NCI-H146 (cell line): ENCODE results near the gene SLC4A2.
A peak's percentile ranks its signal among the peaks of the same experiment; 100 is the strongest.

ENCODE experiments used
- DNase-seq: peaks from one replicate; lab custom pipeline; 2025; lab: John Stamatoyannopoulos, UW

The SLC4A2 gene

DNA sequence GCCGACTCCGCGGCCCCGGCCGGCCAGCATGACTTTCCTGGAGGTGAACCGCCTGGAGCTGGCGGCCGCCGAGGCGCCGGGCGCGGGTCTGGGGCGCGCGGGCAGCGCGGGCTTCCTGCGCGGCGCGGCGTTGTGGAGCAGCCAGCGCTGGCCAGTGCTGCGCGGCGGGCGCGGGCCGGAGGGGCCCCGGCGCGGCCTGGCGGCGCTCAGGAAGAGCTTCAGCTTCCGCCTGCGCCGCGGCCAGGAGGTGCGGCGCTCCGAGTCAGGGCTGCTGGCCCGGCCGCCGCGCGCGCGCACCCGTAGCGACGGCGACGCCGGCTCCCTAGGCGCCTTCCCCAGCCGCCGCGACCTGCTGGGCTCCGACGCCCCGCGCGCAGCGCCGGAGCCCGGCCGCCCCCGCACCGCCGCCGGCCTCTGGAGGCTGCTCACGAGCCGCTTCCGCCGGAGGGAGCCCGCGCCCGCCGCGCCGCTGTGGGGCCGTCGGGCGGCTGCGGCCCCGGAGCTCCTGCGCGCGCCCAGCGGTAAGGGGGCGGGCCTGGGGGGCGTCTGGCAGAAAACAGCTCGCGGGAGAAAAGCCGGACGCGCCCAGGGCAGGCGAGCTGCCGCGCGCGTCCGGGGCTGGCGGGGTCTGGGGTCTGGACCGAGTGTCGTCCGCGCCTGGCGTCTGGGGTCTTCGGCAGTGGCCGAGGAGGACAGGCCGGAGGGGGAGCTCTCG is 55.9 kb downstream of the SLC4A2 start:
- no peak for DNase-seq

DNA sequence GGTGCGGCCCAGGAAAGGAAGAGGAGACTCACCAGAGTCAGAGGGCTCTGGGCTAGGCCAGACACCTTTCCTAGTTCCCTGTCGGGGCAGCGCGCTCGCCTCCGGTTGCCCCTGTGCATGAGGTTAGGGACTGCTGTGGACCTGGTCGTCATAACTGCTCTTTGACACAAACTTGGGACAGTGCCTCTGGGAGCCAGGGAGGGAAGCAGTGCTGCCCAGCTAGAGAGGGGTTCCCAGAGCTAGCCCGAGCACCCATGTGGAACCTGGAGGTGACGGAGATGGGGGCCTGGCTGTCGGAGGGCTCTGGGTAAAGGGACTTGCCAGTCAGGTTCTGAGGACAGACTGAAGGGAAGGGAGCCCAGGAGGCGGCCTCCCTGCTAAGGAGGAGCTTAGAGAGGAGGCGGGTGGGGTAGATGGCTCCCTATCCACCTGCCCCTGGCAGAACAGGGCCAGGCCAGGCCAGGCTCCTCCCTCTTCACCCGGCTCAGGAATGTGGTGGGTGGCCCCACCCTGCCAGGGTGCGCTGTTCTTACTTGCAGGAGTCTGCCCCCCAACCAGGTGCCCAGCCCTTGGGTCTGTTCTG is 56.5 kb downstream of the SLC4A2 start:
- DNase-seq, result no peak

DNA sequence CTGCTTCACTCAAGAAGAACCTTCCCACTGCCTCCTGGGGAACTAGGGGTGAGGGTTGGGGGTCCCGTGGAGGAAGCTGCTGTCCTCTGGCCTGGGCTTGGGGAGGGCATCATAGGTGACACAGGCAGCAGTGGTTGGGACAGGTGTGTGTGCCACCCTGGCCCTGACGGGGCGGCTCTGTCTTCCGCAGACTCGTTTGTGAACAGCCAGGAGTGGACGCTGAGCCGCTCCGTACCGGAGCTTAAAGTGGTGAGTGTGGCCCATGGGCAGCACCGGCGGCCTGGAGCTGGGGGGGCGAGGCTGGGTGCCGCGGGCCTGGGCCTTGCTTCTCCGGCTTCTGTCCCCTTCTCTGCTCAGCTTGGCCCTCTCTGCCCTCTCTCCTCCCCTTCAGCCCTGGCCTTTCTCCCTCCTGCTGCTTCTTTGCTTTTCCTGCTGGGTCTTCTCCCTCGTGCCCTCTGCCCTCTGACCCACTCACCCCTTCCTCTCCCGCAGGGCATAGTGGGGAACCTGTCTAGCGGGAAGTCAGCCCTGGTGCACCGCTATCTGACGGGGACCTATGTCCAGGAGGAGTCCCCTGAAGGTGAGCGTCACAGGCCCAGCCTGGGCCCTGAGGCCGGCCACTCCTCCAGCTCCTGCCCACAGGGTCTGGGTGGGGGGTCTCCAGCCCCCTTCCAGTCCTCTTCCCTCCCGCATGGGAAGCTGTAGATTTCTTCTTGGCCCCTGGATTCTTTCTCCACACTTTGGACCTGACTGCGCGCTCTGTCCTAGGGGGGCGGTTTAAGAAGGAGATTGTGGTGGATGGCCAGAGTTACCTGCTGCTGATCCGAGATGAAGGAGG is 57.4 kb downstream of the SLC4A2 start:
- DNase-seq, result no peak

DNA sequence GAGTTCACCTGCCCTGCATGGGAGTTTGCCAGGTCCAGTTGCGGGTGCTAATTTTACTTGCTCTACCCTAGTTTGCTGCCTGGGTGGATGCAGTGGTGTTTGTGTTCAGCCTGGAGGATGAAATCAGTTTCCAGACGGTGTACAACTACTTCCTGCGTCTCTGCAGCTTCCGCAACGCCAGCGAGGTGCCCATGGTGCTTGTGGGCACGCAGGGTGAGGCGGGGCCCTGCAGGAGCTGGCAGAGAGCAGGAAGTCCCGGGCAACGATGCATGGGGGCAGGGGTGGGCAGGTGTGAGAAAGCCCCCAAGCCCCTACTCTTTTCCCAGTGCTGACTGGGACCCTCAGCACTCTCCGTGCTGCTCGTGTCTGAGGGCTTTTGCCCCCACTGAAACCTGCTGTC is 58.2 kb downstream of the SLC4A2 start:
- no peak for DNase-seq

DNA sequence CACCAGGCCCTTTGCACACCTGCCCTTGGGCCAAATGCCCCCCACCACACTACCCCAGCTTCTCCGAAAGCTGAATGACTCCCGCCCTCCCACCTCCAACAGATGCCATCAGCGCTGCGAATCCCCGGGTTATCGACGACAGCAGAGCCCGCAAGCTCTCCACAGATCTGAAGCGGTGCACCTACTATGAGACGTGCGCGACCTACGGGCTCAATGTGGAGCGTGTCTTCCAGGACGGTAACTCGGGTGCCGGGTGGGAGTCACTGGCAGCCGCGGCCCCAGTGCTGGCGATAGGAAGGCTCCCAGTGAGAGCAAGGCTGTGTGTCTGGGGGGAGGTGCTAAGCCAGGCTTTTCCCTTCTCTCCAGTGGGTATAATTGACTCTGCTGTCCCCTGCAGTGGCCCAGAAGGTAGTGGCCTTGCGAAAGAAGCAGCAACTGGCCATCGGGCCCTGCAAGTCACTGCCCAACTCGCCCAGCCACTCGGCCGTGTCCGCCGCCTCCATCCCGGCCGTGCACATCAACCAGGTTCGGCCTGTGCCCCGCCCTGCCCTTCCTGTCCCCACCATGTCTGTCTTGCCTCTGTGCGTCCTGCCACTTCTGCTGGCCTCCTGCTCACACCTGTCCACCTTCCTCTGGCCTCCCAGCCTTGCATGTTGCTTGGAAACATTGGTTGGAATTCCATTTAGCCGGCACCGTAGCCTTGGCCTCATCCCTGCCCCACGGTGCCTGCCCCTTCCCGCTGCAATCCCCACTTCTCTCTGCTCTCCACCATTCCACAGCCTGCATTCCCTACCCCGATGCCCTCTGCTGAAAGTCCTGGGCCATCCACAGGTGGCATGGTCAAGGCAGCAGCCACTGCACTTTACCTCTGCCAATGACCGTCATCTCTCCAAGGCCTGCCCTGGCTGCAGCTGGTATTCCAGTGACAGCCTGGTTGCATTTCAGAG is 59.0 kb downstream of the SLC4A2 start:
- no peak for DNase-seq

DNA sequence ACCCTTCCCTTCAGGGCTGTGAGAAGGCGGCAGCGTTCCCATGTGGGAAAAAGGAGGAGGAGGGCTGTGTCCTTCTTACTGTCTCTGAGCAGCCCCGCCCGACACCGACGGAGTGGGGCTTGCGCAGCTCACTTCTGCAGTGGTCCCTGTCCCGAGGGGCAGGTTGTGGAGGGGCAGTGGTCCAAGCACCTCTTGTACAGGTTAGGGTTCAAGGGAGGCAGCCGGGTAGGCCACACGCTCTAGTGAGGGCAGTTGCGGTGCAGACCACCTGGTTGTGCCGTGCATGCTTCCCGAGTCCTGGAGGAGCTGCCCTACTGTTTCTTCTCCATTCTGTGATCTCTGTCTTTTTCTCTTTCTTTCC is 59.6 kb downstream of the SLC4A2 start:
- no peak for DNase-seq

DNA sequence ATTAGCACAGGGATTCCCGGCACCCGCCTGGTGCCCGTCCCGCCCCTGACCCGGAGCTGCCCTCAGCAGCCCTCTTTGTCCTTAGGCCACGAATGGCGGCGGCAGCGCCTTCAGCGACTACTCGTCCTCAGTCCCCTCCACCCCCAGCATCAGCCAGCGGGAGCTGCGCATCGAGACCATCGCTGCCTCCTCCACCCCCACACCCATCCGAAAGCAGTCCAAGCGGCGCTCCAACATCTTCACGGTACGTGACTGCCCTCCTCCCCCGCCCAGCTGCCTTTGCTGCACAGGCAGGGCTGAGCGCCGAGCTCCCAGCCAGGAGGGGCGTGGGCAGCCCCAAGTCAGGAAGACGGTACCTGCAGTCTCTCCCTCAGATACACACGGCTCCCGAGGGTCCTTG is 60.5 kb downstream of the SLC4A2 start:
- no peak for DNase-seq

DNA sequence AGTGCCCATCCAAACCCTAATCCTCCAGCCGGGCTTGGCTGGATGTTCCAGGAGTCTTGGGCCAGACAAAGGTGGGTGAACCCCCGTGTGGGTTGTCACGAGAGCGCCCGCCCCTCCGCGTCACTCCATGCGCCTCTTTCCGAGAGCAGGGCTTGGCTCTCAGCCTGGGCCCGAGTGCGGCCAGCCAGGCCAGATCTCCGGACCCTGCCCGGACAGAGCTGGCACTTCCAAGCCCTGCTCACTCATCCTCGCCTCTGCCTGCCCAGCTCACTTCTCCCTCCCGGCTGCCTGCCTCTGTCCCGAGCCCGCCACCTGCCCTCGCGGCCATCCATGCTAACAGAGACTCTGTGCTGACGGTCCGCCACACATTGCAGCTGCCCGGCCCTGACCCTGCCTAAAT is 61.5 kb downstream of the SLC4A2 start:
- no peak for DNase-seq

DNA sequence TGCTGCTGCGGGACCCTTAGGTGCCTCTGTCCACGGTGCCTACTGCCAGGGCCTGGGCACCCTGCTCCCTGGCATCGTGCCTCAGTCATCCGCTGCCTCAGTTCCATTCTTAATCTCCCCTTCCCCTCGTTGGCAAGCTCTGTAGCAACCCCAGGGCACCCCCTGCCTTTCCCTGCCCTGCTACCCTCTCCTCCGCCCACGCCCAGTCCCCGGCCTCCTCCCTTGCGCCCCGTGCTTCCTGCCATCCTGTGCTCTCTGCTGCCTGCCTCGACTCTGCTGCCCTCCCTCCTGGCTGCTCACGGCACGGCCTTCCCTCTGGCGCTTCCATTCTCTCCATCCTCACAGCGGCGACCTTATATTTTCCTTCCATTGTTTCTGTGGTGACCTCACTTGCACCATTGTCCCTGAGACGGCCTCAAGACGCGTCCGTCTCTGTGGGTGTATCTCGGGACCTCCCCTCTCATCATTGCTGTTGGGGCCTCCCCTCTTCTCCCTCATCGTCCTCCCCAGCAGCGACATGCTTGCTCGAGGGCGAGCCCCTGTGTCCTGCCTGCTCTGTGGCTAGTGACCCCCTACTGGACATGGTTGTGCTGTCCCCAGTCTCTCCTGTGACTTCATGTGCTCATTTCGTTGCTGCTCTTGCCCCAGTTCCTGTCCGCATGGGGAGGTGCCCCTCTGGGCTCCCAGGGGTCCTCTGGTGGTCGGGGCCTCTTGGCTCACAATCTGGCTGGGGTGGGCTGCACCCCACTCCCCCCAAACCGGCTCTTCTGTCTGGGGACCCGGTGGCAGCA is 62.2 kb downstream of the SLC4A2 start:
- no peak for DNase-seq

DNA sequence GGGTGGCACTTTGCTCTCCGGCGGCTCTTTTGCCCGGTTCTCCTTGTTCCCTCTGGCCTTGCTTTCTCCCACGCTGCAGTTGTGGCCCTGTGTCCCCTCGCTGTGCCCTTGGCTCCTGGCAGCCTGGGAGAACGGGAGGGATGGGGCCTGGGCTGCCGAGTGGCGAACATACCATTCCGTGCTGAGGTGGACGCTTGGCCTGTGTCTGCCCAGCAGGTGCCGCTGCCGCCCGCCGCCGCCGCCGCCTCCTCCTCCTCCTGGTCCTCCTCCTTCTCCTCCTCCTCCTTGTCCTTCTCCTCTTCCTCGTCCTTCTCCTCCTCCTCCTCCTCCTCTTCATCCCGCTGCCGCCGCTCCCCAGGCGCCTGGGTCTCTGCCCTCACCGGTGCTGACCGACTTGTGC is 62.9 kb downstream of the SLC4A2 start:
- no peak for DNase-seq

DNA sequence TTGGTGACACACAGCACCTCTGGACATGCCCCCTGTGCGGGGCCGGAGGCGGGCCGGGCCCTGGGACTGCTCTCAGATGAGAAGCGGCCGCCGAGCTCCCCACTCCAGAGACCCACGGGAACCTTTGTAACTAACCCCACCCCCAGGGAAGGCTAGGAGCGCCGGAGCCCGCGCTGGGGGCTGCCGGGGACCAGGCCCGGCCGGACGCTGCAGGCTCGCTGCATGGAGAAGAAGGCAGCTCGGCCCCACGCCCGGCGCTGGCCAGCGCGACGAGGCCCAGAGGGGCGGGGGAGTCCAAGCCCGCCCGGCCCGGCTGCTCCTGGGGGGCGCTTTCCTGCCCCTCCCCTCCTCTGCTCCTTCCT is 63.4 kb downstream of the SLC4A2 start:
- DNase-seq, result no peak

DNA sequence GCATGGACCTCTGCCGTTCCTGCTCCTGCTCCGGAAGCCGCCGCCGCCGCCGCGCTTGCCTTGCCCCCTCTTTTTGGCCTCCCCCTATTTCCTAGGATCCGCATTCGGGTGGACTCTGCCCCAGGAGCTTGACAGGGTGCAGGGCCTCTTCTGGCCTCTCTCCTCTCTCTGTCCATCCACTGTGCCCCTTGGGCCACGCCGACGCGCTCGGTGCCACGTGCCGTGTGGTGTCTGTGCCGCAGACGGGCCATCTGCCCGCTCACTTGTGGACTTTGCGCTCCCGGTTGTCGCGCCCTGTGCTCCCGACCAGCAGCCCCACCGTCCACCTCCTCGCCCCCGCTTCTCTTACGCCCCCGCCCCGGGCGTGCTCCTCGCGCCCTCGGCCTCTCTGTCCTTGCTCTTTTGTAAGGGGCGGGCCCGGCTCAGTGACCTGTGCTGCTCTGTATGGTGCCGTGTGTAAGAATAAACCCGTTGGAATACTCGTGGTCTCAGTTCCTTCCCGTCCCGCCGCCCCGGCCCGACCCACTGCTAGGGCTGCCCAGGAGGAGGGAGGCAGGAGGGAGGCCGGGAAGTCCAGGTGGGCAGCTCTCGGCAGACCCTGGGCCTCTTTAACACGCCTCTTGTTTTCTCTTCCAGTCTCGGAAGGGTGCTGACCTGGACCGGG is 63.9 kb downstream of the SLC4A2 start:
- DNase-seq, result no peak

DNA sequence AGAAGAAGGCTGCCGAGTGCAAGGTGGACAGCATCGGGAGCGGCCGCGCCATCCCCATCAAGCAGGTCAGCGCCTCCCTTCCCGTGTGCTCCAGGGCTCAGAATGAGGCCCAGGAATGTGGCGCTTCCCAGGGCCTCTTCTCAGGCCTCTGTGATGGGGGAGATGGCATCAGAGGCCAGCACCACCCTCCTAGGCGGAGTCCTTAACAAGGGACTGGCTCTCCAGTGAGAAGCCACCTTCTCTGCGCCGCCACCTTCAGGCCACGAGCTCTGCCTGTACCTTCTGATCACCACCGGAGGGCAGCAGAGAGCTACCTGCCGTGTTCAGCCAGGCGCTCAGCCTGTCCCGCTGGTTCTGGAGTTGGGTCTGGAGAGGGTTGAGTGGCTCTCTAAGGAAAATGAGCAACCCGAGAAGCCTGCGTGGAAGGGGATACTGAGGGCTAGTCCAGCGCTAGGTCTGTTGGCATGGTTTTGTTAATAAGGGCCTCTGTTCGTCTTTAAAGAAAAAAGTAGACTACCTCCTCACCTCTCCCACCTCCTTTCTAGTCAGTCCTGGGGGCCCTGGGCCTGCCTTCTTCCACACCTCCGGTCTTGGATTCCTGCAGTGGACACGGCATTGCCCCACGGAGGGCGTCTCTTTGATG is 64.6 kb downstream of the SLC4A2 start:
- peak; percentile 67 for DNase-seq

DNA sequence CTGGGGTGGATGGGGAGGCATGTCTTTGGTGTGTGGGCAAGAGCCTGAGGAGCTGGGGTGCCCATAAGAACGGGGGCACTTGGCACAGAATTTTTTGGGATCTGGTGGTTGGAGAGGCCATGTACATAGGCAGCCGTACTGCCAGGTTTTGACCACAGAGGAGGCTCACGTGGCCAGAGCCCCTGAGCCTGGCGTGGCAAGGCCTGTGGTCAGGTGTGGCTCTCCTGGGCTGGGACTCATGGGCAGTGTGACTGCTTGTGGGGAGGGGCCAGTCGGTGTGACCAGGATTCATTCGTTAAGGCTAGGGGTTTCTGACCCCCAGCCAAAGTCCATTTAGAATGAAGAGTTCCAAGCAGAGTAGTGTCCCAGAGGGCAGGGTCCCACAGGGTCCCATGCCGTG is 65.1 kb downstream of the SLC4A2 start:
- no peak for DNase-seq

DNA sequence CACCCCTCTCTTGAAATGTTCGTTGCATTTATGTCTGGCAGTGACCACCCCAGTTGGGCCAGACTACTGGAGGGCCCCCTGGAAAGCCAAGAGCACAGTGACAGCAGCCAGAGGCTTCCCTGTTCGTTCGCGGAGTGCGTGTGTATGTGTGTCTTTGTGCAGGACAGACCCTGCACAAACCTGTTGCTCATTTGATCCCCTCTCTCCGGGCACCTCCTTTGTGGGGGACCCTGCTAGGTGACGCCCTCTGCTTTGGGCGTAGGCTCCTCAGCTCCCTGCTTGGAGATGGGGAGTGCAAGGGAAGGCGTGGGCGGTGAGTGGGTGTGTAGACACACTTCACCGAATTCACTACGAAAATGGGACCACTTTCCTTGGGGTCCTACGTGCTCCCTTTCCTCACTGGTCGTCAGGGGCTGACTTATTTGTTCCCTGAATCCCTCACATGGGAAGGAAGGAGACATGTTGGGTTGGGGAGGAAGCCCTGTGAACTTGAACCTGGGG is 65.6 kb downstream of the SLC4A2 start:
- DNase-seq, result no peak

DNA sequence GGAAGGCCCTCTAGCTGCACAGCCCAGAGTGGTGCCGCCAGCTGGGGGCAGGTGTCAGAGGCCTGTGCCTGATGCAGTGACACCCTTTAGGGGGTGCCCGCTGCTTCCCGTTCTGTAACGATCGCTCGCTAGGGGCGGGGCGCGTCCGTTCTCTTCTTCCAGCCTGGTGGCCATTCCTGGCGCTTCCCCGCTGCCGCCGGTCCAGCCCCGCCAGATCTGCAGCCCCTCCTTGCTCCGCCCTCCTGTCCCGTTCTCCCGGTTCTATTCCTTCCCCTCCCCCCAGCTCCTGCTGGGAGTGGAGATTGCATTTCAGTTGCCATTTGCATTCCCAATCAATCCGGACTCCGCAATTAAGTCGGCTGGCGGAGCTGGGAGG is 66.1 kb downstream of the SLC4A2 start:
- DNase-seq, result no peak

DNA sequence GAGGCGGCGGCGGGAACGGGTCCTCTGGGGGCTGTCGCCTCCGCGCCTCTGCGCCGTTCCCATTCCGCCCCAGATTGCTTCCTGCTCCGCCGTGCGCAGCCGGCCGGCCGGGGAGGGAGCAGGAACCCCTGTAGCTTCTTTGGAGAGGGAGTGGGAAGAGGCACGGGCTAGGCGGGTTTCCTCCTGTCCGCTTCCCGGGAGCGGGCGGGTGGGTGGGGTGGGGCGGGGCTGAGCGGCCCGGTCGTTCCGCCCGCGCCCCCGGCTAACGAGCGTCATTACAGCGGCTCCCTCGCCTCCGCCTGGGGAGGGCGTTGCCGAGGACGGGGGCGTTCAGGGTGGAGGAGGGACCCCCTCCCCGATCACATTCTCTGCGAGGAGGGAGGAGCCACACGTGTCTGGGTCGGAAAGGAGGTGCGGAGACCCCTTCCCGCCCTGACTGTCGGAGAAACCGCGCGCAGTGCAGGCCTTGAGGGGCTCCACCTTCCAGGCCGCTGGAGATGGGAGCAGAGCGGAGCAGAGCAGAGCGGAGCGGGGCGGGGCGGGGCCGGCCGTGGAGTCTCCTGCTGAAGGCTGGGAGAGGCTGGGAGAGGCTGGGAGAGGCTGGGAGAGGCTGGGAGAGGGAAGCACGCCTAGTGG is 66.6 kb downstream of the SLC4A2 start:
- no peak for DNase-seq
